NCI-H345 (cell line): ENCODE data around the gene PDE1A.
"Not testable (repeated sequence)": the region's sequence is repeated elsewhere in the genome, so short reads cannot be mapped to it uniquely, and the experiment has no call there.

Experiments used
- DNase-seq: peaks from one replicate; lab custom pipeline; 2025; lab: John Stamatoyannopoulos, UW

PDE1A gene

GRCh38 chr2:182406221-182406620 lies 20.6 kb downstream of the PDE1A start:
- DNase-seq = no peak

- no peak for DNase-seq
Measured at GRCh38 chr2:182404975-182405561, 21.8 kb downstream of the PDE1A start.

- DNase-seq = no peak
Measured at GRCh38 chr2:182404092-182404491, 22.7 kb downstream of the PDE1A start.

GRCh38 chr2:182393270-182393760 lies 33.5 kb downstream of the PDE1A start:
- DNase-seq = no peak

GRCh38 chr2:182391443-182391842 lies 35.4 kb downstream of the PDE1A start:
- no peak for DNase-seq

GRCh38 chr2:182386267-182386880 lies 40.5 kb downstream of the PDE1A start:
- not testable (repeated sequence) for DNase-seq

- no peak for DNase-seq
Measured at GRCh38 chr2:182384860-182385259, 42.0 kb downstream of the PDE1A start.

- no peak for DNase-seq
Measured at GRCh38 chr2:182381225-182381624, 45.6 kb downstream of the PDE1A start.

GRCh38 chr2:182379241-182379640 lies 47.6 kb downstream of the PDE1A start:
- peak; percentile 1 for DNase-seq

GRCh38 chr2:182378759-182379158 lies 48.1 kb downstream of the PDE1A start:
- DNase-seq = no peak

- DNase-seq = no peak
Measured at GRCh38 chr2:182377467-182377866, 49.4 kb downstream of the PDE1A start.

- DNase-seq = no peak
Measured at GRCh38 chr2:182375862-182376261, 51.0 kb downstream of the PDE1A start.

GRCh38 chr2:182372661-182373060 lies 54.2 kb downstream of the PDE1A start:
- DNase-seq = no peak

- no peak for DNase-seq
Measured at GRCh38 chr2:182368996-182369395, 57.8 kb downstream of the PDE1A start.

GRCh38 chr2:182368446-182368845 lies 58.4 kb downstream of the PDE1A start:
- no peak for DNase-seq

- no peak for DNase-seq
Measured at GRCh38 chr2:182367401-182367800, 59.4 kb downstream of the PDE1A start.

- peak; percentile 11 for DNase-seq
Measured at GRCh38 chr2:182366628-182367027, 60.2 kb downstream of the PDE1A start.

- no peak for DNase-seq
Measured at GRCh38 chr2:182365855-182366254, 61.0 kb downstream of the PDE1A start.

- no peak for DNase-seq
Measured at GRCh38 chr2:182361477-182361876, 65.4 kb downstream of the PDE1A start.

- DNase-seq = no peak
Measured at GRCh38 chr2:182360663-182361260, 66.1 kb downstream of the PDE1A start.

GRCh38 chr2:182359990-182360662 lies 66.7 kb downstream of the PDE1A start:
- no peak for DNase-seq

- DNase-seq = no peak
Measured at GRCh38 chr2:182359027-182359989, 67.5 kb downstream of the PDE1A start.
